PC-3 (cell line): Measurements from ENCODE around the gene CCDC91. TPM values are rescaled to one million over a fixed set of nuclear protein-coding genes. Genes with fewer than 3 reads are reported as not detected.

Experiments used
- ATAC-seq: fragments of 200-7000 bp; cut with Tn5 transposase; 2 replicates; pipeline ENCODE4 v1.9.1; 2020; ENCODE audit warnings: mild to moderate bottlenecking, moderate library complexity
- BruUV-seq: library from RNA; stranded (reverse); fragments of 400-500 nt; replicated peaks from 2 replicates; lab custom pipeline; 2021; lab: Mats Ljungman, UMichigan
- CTCF ChIA-PET: fragments of 300-600 bp; sonication (Branson Sonifier 250); formaldehyde crosslinking; loops from one replicate; lab custom pipeline; 2022; ENCODE audit warnings: antibody characterized with exemption; lab: Charles Lee
- POLR2A ChIA-PET: fragments of 300-600 bp; sonication (Branson Sonifier 250); formaldehyde crosslinking; loops from one replicate; lab custom pipeline; 2022; ENCODE audit warnings: antibody characterized with exemption; ENCODE audit not compliant: unreplicated experiment; lab: Charles Lee
- DNase-seq: peaks from one replicate; pipeline ENCODE4 v3.0.0-alpha.2; 2015
- H2AFZ ChIP-seq: fragments of 300-600 bp; sonication (generic); 2 replicates; pipeline ENCODE4 v1.6.0; 2016; ENCODE audit warnings: antibody characterized with exemption, low read length
- H3F3A ChIP-seq: fragments of 300-600 bp; sonication (generic); one replicate; pipeline ENCODE4 v1.6.0; 2017; ENCODE audit warnings: antibody characterized with exemption, low read length, control low read depth, mild to moderate bottlenecking; ENCODE audit not compliant: unreplicated experiment
- H3K27ac ChIP-seq: fragments of 300-600 bp; sonication (generic); 2 replicates; pipeline ENCODE4 v1.5.1; 2016; ENCODE audit warnings: mild to moderate bottlenecking, low read length
- H3K27me3 ChIP-seq: fragments of 300-600 bp; sonication (generic); 2 replicates; pipeline ENCODE4 v1.6.1; 2016; ENCODE audit warnings: low read length, mixed read lengths
- H3K36me3 ChIP-seq: fragments of 300-600 bp; sonication (generic); 2 replicates; pipeline ENCODE4 v1.6.1; 2016; ENCODE audit warnings: low read depth, mixed run types, low read length, mixed read lengths
- H3K4me1 ChIP-seq: fragments of 300-600 bp; sonication (generic); 2 replicates; pipeline ENCODE4 v1.5.1; 2016; ENCODE audit warnings: low read length; ENCODE audit not compliant: insufficient read depth
- H3K4me2 ChIP-seq: fragments of 300-600 bp; sonication (generic); 2 replicates; pipeline ENCODE4 v1.6.0; 2016; ENCODE audit warnings: low read length
- H3K4me3 ChIP-seq: fragments of 300-600 bp; sonication (generic); 2 replicates; pipeline ENCODE4 v1.5.1; 2016; ENCODE audit warnings: mild to moderate bottlenecking, low read length, mixed read lengths
- H3K79me2 ChIP-seq: fragments of 300-600 bp; sonication (generic); 2 replicates; pipeline ENCODE4 v1.6.1; 2017; ENCODE audit warnings: low read length, mixed read lengths
- H3K9ac ChIP-seq: fragments of 300-600 bp; sonication (generic); 2 replicates; pipeline ENCODE4 v1.6.0; 2016; ENCODE audit warnings: mild to moderate bottlenecking, low read length
- H3K9me2 ChIP-seq: fragments of 300-600 bp; sonication (generic); replicated peaks from 2 replicates; pipeline ENCODE4 v1.6.1; 2016; ENCODE audit warnings: mixed run types, low read length, mixed read lengths
- H3K9me3 ChIP-seq: fragments of 300-600 bp; sonication (generic); 2 replicates; pipeline ENCODE4 v1.6.1; 2016; ENCODE audit warnings: low read length, mixed read lengths
- H4K20me1 ChIP-seq: fragments of 300-600 bp; sonication (generic); 2 replicates; pipeline ENCODE4 v1.6.1; 2016; ENCODE audit warnings: low read length, mixed read lengths
- CTCF ChIP-seq: fragments of 300-600 bp; sonication (generic); conservative IDR thresholded peaks from 2 replicates; pipeline ENCODE4 v1.5.1; 2017; ENCODE audit warnings: antibody characterized with exemption, low read depth, mild to moderate bottlenecking, low read length
- EZH2 ChIP-seq: fragments of 300-600 bp; sonication (generic); IDR thresholded peaks from one replicate; pipeline ENCODE4 v1.6.1; 2017; ENCODE audit warnings: antibody characterized with exemption, mild to moderate bottlenecking, low read length; ENCODE audit not compliant: unreplicated experiment
- EZH2phosphoT487 ChIP-seq: fragments of 300-600 bp; sonication (generic); IDR thresholded peaks from 2 replicates; pipeline ENCODE4 v1.6.1; 2018; ENCODE audit warnings: mild to moderate bottlenecking, antibody characterized with exemption, low read length, borderline replicate concordance
- intact Hi-C: fragments of 100-400 bp; cut with micrococcal nuclease; formaldehyde crosslinking; loops from 2 replicates; pipeline ENCODE4 v1.9.0; 2023
- total RNA-seq: library from RNA; depleted of rRNA; stranded (reverse); fragments of >200 nt; gene quantifications from 2 replicates; pipeline ENCODE4 v1.2.3, GENCODE V29; 2014

CCDC91 gene
- total RNA-seq, 1 experiment from 2014 or later = 15.7 TPM

GRCh38 chr12:28421374-28421773 lies 231.1 kb downstream of the CCDC91 start:
- ChIA-PET POLR2A (no interaction called here), CTCF (no interaction called here)
- no peaks in the 10 kb centered on the region for H4K20me1 ChIP-seq
- H3K9me2 ChIP-seq = no peaks in the 10 kb centered on the region
- H3F3A ChIP-seq = no peaks in the 10 kb centered on the region
- no peaks in the 10 kb centered on the region for H3K4me1 ChIP-seq
- H3K9me3 ChIP-seq = no peaks in the 10 kb centered on the region
- DNase-seq = no peak
- H2AFZ ChIP-seq = no peak overlapping the region
- H3K9ac ChIP-seq = no peak overlapping the region
- ATAC-seq = no peak
- H3K27me3 ChIP-seq = no peaks in the 10 kb centered on the region
- no peaks in the 10 kb centered on the region for H3K79me2 ChIP-seq
- BruUV-seq = no TSS peak
- no peaks in the 10 kb centered on the region for H3K36me3 ChIP-seq
- no peak overlapping the region for H3K27ac ChIP-seq
- intact Hi-C loops = no loop called here
- H3K4me3 ChIP-seq = no peak overlapping the region
- no peak overlapping the region for H3K4me2 ChIP-seq
- TF ChIP-seq EZH2phosphoT487 (no peak), EZH2 (no peak), CTCF (no peak)

- no peaks in the 10 kb centered on the region for H3K36me3 ChIP-seq
- no peaks in the 10 kb centered on the region for H3K9me3 ChIP-seq
- CTCF ChIA-PET = no interaction called here
- H3K4me1 ChIP-seq = no peaks in the 10 kb centered on the region
- no peaks in the 10 kb centered on the region for H3F3A ChIP-seq
- no peak overlapping the region for H3K4me2 ChIP-seq
- intact Hi-C loops = no loop called here
- no peaks in the 10 kb centered on the region for H3K9me2 ChIP-seq
- ATAC-seq (no peak), DNase-seq (no peak)
- H3K27me3 ChIP-seq = no peaks in the 10 kb centered on the region
- no peak overlapping the region for H2AFZ ChIP-seq
- H3K4me3 ChIP-seq = no peak overlapping the region
- H3K9ac ChIP-seq = no peak overlapping the region
- H3K79me2 ChIP-seq = no peaks in the 10 kb centered on the region
- no TSS peak for BruUV-seq
- POLR2A ChIA-PET = no interaction called here
- no peak overlapping the region for H3K27ac ChIP-seq
- no peak for TF ChIP-seq EZH2phosphoT487
- no peak for TF ChIP-seq CTCF
- no peak for TF ChIP-seq EZH2
- H4K20me1 ChIP-seq = no peaks in the 10 kb centered on the region
Measured at GRCh38 chr12:28424965-28425364, 234.7 kb downstream of the CCDC91 start.

- no peak overlapping the region for H3K27ac ChIP-seq
- no peak overlapping the region for H2AFZ ChIP-seq
- CTCF ChIA-PET = no interaction called here
- H3K27me3 ChIP-seq = no peaks in the 10 kb centered on the region
- no peaks in the 10 kb centered on the region for H3F3A ChIP-seq
- no peaks in the 10 kb centered on the region for H3K9me3 ChIP-seq
- no peaks in the 10 kb centered on the region for H3K36me3 ChIP-seq
- TF ChIP-seq EZH2 (no peak), EZH2phosphoT487 (no peak), CTCF (no peak)
- no peaks in the 10 kb centered on the region for H4K20me1 ChIP-seq
- H3K79me2 ChIP-seq = no peaks in the 10 kb centered on the region
- H3K9me2 ChIP-seq = no peaks in the 10 kb centered on the region
- intact Hi-C loops = no loop called here
- no TSS peak for BruUV-seq
- POLR2A ChIA-PET = no interaction called here
- no peak overlapping the region for H3K4me2 ChIP-seq
- H3K9ac ChIP-seq = no peak overlapping the region
- no peak for ATAC-seq
- no peak for DNase-seq
- no peak overlapping the region for H3K4me3 ChIP-seq
- H3K4me1 ChIP-seq = no peaks in the 10 kb centered on the region
Measured at GRCh38 chr12:28425526-28425925, 235.3 kb downstream of the CCDC91 start.
